GM13977 (cell line): ENCODE measurements around the gene VNN1.

ENCODE experiments used
- DNase-seq: peaks from one replicate; pipeline ENCODE4 v3.0.0; 2012; ENCODE audit warnings: low spot score
- CTCF ChIP-seq: IDR thresholded peaks from 2 replicates; pipeline ENCODE4 v1.5.1; 2012; ENCODE audit warnings: mild to moderate bottlenecking, control low read depth; ENCODE audit not compliant: insufficient read depth; ENCODE audit errors: extremely low read depth, missing control alignments
- in situ Hi-C: fragments of 300-500 bp; cut with MboI; formaldehyde crosslinking; loops from one replicate; pipeline ENCODE4 v1.12.0; 2022; ENCODE audit warnings: low sequenced_read_pairs, low pct_unique_long_range_greater_than_20kb, mixed read lengths, inconsistent platforms; ENCODE audit not compliant: unreplicated experiment

The VNN1 gene

GRCh38 chr6:132728616-132729015 is 14.8 kb upstream of the VNN1 start:
- no peak for DNase-seq
- in situ Hi-C loops, result no loop called here
- no peak for TF ChIP-seq CTCF

GRCh38 chr6:132726608-132726975 is 12.7 kb upstream of the VNN1 start:
- no peak for TF ChIP-seq CTCF
- in situ Hi-C loops, result no loop called here
- no peak for DNase-seq

GRCh38 chr6:132725947-132726607 is 12.2 kb upstream of the VNN1 start:
- in situ Hi-C loops, result no loop called here
- TF ChIP-seq CTCF, result no peak
- no peak for DNase-seq

- TF ChIP-seq CTCF, result no peak
- DNase-seq, result no peak
- in situ Hi-C loops, result no loop called here
Measured at GRCh38 chr6:132725471-132725870, 11.6 kb upstream of the VNN1 start.

- in situ Hi-C loops, result no loop called here
- TF ChIP-seq CTCF, result no peak
- DNase-seq, result no peak
Measured at GRCh38 chr6:132719736-132720448, 6.0 kb upstream of the VNN1 start.

- in situ Hi-C loops, result no loop called here
- TF ChIP-seq CTCF, result no peak
- no peak for DNase-seq
Measured at GRCh38 chr6:132715881-132716637, 2.2 kb upstream of the VNN1 start.
